Memory B cell (primary cell): ENCODE results near the gene TBL2.
"Not testable (repeated sequence)": the region's sequence is repeated elsewhere in the genome, so short reads cannot be mapped to it uniquely, and the experiment has no call there.

ENCODE experiments used
- ATAC-seq: fragments of 150-1000 bp; cut with Tn5 transposase; 2 replicates; pipeline ENCODE4 v1.10.0; 2021; ENCODE audit warnings: low read depth, mild to moderate bottlenecking, moderate library complexity
- DNase-seq, 2 donors: peaks; one replicate each; pipeline ENCODE4 v3.0.0; 2022; ENCODE audit warnings: low spot score in 2 of 2
- H3K27ac Mint-ChIP-seq: one replicate; pipeline ENCODE4 v1.8.0; 2022; ENCODE audit warnings: mild to moderate bottlenecking, moderate library complexity, mixed read lengths
- H3K27me3 Mint-ChIP-seq: one replicate; pipeline ENCODE4 v1.8.0; 2022; ENCODE audit warnings: mixed read lengths
- H3K36me3 Mint-ChIP-seq: one replicate; pipeline ENCODE4 v1.8.0; 2022; ENCODE audit warnings: mild to moderate bottlenecking, mixed read lengths
- H3K4me1 Mint-ChIP-seq: one replicate; pipeline ENCODE4 v1.8.0; 2022; ENCODE audit warnings: mixed read lengths
- H3K4me3 Mint-ChIP-seq: one replicate; pipeline ENCODE4 v1.8.0; 2022; ENCODE audit warnings: mild to moderate bottlenecking, moderate library complexity, mixed read lengths
- H3K9me3 Mint-ChIP-seq: one replicate; pipeline ENCODE4 v1.8.0; 2022; ENCODE audit warnings: mixed read lengths

The TBL2 gene

DNA sequence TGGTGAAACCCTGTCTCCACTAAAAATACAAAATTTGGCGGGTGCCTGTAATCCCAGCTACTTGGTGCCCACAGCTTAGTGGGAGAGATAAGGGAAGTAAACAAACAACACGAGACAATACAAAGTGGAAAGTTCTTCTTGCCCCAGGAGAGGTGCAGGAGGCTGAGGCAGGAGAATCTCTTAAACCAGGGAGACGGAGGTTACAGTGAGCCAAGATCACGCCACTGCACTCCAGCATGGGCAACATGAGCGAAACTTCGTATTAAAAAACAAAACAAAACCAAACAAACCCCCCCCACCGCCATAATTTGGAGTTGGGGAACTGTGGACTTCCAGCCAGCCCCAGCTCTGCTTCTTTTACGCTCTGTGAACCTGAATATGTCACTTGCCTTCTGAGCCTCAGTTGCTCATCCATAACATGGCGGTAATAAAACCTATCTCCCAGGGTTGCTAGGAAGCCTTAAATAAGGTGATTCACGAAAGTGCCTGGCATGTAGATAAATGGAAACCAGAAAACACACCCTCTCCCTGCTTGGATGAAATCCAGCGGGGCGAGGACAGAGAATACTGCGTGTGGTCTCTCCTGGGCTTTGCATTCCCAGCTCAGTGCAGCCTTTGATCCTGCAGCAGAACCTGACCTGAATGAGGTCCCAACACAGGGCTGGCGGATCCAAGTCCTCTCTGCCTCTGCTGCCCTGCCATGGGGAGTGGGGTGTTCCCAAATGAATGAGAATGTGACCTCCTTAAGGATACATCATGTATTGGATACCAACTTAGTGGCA is 35.8 kb upstream of the TBL2 start:
- H3K36me3 Mint-ChIP-seq, result no peaks in the 10 kb centered on the region
- no peak overlapping the region for H3K4me3 Mint-ChIP-seq
- no peak for ATAC-seq
- H3K27ac Mint-ChIP-seq, result no peak overlapping the region
- no peaks in the 10 kb centered on the region for H3K9me3 Mint-ChIP-seq
- DNase-seq, result no peak
- peaks cover 2% of the 10 kb centered on the region for H3K4me1 Mint-ChIP-seq
- peaks cover 20% of the 10 kb centered on the region for H3K27me3 Mint-ChIP-seq

- H3K27me3 Mint-ChIP-seq, result peaks cover 14% of the 10 kb centered on the region
- H3K36me3 Mint-ChIP-seq, result no peaks in the 10 kb centered on the region
These were observed 34.4 kb upstream of the TBL2 start for GRCh38 chr7:73612598-73613269.

DNA sequence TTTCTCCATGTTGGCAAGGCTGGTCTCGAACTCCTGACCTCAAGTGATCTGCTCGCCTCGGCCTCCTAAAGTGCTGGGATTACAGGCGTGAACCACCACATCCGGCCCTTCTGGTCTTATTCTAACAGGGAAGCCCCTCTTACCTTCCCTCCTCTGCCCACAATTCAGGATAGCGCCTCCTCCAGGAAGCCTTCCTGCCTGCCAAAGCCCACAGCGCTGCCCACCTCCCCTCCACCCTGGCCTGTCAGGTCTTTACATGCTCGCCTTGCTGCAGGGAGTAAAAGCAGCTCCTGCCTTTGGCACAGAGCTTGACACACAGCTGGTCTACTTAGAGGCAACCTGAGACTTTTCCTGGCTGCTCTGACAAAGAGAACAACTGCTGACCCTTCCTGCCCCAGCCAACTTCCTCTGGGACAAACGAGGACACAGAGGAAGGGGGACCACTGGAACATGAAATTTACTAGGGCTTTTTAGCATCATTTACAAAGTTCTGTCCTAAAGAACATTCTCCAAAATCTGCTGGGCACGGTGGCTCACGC is 32.7 kb upstream of the TBL2 start:
- no peaks in the 10 kb centered on the region for H3K36me3 Mint-ChIP-seq
- peaks cover 3% of the 10 kb centered on the region for H3K4me1 Mint-ChIP-seq
- ATAC-seq (no peak), DNase-seq (no peak)
- H3K9me3 Mint-ChIP-seq, result no peaks in the 10 kb centered on the region
- H3K27me3 Mint-ChIP-seq, result peaks cover 19% of the 10 kb centered on the region
- H3K4me3 Mint-ChIP-seq, result no peak overlapping the region
- no peak overlapping the region for H3K27ac Mint-ChIP-seq

More at GRCh38 chr7:73612598-73613269, 34.4 kb upstream of the TBL2 start:
- H3K4me3 Mint-ChIP-seq, result no peak overlapping the region
- H3K27ac Mint-ChIP-seq, result no peak overlapping the region
- ATAC-seq (no peak), DNase-seq (no peak)
- no peaks in the 10 kb centered on the region for H3K4me1 Mint-ChIP-seq
- no peaks in the 10 kb centered on the region for H3K9me3 Mint-ChIP-seq

GRCh38 chr7:73610105-73610504 is 31.7 kb upstream of the TBL2 start:
- Mint-ChIP-seq H3K27ac (no peak overlapping the region), H3K27me3 (peaks cover 19% of the 10 kb centered on the region), H3K9me3 (no peaks in the 10 kb centered on the region), H3K36me3 (no peaks in the 10 kb centered on the region), H3K4me3 (no peak overlapping the region), H3K4me1 (peaks cover 3% of the 10 kb centered on the region)
- ATAC-seq, result no peak
- no peak for DNase-seq

DNA sequence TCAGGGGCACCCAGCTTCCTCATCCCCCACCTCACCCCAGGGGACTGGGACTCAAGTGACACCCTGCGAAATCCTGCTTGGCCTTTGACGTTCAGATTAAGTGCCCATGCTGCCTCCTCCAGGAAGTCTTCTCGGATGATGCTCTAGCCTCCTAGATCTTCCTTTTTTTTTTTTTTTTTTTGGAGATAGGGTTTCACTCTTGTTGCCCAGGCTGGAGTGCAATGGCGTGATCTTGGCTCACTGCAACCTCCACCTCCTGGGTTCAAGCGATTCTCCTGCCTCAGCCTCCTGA is 29.3 kb upstream of the TBL2 start:
- not testable (repeated sequence) for H3K4me3 Mint-ChIP-seq, ATAC-seq, H3K9me3 Mint-ChIP-seq, H3K4me1 Mint-ChIP-seq, H3K27ac Mint-ChIP-seq, H3K36me3 Mint-ChIP-seq, DNase-seq
- H3K27me3 Mint-ChIP-seq, result peaks cover 21% of the 10 kb centered on the region

DNA sequence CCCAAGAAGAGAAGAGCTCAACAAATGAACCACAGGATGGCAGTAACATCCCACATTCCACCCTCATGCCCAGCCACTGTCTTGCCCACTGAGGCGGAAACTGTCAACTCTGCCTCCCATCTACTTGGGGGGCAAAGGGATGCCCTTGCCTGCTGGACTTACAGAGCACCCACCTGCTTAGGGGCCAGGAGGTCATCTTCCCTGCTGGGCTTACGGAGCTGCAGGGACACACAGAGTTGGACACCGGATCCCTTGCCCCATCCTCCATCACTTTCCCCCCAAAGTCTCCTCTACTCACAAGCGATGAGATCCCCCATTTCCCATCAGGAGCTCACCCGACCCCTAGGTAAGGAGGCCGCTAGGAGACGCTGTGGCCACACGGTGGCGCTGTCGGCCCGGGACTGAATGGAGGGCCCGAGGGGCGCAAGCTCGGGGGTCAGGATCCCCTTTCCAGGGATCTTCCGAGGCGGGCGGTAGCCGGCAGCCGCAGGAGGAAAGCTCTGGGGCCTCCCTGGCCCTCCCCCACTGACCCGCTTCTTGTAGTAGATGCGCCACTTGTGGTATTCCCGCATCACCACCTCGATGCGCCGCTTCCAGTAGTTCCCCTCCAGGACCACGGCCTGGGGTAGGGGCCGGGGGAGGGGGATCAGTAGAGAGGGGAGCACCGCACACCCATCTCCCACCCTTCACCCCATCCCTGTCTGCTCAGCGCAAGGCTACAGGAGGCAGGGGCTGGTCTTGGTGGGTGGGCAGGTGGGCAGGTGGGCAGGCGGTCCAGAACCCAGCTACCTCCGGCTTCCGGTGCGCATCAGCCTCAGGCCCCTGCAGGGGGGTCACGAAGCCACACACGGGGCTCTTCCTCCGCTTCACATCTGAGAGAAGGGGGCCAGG is 28.7 kb upstream of the TBL2 start:
- H3K27ac Mint-ChIP-seq, result no peak overlapping the region
- H3K36me3 Mint-ChIP-seq, result no peaks in the 10 kb centered on the region
- no peaks in the 10 kb centered on the region for H3K9me3 Mint-ChIP-seq
- DNase-seq, result peak; percentile 64 to 76
- peaks cover 7% of the 10 kb centered on the region for H3K4me1 Mint-ChIP-seq
- peaks cover 20% of the 10 kb centered on the region for H3K27me3 Mint-ChIP-seq
- H3K4me3 Mint-ChIP-seq, result no peak overlapping the region
- ATAC-seq, result peak; percentile 79

- H3K27ac Mint-ChIP-seq, result no peak overlapping the region
- no peak for ATAC-seq
- peaks cover 7% of the 10 kb centered on the region for H3K4me1 Mint-ChIP-seq
- H3K27me3 Mint-ChIP-seq, result peaks cover 18% of the 10 kb centered on the region
- no peak for DNase-seq
- H3K4me3 Mint-ChIP-seq, result no peak overlapping the region
- no peaks in the 10 kb centered on the region for H3K36me3 Mint-ChIP-seq
- no peaks in the 10 kb centered on the region for H3K9me3 Mint-ChIP-seq
These were observed 27.3 kb upstream of the TBL2 start for GRCh38 chr7:73605601-73606220.

DNA sequence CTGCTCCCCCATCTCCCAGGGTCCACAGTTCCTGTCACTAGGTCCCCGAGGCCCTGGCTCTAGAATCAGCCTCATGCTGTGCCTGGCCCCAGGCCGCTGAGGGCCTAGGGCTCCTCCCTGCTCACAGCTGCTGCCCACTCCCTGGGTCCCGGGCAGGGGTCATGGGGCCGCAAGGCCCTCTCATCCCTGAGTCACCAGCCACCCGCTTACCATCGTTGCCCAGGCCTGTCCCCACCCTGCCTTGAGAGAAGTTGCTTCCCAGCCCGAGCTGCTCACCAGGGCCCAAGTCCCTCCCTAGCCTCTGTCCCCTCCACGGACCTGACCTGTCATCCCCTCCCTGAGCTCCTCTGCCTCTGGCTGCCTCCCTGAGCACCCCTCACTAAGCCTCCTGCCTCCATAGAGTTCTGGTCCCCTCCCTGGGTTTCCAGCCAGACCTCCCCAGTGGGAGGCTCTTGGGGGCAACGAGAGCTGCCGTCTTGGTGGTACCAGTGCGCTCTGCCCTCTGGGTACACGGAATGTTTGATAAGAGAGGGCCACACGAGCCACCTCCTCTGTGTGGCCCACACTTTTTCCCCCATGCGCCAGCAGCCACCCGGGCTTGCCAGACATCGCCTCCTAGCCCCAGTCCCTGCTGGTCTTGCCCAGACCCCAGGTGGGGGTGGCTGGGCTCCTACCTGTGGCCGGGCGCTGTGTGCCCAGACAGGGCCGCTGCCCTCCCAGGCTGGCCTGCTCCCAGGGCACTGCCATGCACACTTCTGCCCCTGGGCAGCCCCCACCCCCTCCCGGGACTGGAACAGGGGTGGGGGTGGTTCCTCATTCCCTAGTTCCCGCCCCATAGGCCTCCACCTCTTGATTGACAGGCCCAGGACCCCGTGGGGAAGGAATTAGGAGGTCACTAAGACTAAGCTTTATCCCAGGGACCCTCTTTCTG is 24.6 kb upstream of the TBL2 start:
- Mint-ChIP-seq H3K27ac (no peak overlapping the region), H3K4me1 (peaks cover 7% of the 10 kb centered on the region), H3K4me3 (no peak overlapping the region), H3K9me3 (no peaks in the 10 kb centered on the region), H3K36me3 (no peaks in the 10 kb centered on the region), H3K27me3 (peaks cover 23% of the 10 kb centered on the region)
- ATAC-seq (no peak), DNase-seq (no peak)

DNA sequence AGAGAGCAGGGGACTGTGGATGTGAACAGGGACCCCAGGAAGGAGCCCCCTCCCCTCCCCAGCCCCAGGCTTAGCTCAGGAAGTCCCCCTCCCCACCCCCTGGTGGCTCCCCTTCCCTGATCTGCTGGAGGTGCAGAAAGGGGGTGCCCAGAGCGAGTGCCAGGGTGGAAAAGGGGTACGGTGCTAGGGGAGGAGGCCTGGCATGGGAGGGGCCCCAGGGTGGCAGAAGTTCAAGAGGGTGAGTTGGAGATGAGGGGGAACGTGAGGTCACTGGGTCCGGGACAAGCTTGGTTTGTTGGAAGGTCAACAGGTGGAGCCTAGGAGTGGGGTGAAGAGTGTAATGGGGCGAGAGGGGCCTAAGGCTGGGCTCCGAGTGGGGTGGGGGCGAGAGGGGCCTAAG is 21.5 kb upstream of the TBL2 start:
- Mint-ChIP-seq H3K36me3 (no peaks in the 10 kb centered on the region), H3K4me1 (peaks cover 4% of the 10 kb centered on the region), H3K9me3 (no peaks in the 10 kb centered on the region), H3K27ac (no peak overlapping the region), H3K4me3 (no peak overlapping the region), H3K27me3 (peaks cover 22% of the 10 kb centered on the region)
- no peak for DNase-seq
- ATAC-seq, result no peak

DNA sequence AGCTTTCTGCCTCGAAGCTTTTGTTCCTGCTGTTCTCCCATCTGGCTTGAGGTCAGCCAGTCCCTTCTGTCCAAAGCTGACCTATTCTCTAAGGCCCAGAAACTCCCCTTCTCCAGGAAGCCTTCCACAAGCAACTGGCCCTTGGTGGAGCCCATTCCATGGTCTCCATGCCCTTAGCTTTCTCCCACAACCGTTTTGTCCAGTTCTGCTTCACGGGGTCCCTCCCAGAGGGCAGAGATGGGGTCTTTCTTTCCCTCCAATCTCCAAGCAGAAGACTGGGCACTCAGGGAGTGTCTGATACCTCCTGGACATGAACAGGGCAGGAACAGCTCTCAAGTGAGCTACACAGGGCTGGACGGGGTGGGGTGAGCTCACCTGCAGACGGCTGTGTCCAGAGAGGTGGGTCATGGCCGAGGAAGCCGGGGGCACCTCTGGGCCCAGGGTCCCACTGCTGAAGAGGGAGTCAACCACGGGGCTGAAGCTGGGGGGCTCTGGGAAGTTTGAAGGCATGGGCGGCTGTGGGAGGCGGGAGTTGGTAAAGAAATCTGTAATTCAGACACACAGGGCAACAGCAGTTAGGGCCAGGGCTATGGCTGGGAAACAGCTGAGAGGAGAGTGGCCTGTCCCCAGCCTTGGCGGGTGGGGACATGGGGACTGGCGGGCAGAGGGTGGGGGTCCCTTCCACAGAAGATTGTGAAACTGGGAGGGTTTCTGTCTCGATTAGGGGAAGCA is 20.9 kb upstream of the TBL2 start:
- Mint-ChIP-seq H3K36me3 (no peaks in the 10 kb centered on the region), H3K27me3 (peaks cover 22% of the 10 kb centered on the region)
- no peak for ATAC-seq

DNA sequence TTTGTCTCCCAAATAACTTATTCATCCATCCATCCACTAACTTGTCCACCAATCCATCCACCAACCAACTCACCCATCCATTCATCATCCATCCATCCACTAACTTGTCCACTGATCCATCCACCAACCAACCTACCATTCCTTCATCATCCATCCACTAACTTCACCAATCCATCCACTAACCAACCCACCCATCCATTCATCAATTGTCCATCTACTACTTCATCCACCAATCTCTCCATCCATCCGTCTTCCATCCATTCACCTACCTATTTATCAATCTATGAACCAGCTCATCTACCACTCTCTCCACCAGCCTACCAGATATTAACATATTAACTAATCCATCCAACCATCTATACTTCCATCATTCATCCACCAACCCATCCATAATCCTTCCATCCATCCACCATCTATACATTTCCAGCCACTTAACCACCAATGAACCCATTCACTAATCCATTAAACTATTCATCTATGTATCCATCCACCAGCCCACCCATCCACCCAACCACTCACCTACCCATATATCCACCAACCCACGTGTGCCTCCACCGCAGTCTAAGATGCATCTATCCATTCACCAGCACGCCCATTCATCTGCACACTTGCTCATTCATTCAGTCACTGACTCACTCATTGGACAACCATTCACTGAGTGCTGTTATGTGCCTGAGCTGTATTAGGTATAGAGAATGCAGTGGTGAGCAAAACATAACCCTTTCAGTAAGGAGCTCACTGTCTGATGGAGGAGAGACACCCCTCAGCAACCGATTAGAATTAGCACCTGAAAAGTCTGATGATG is 19.8 kb upstream of the TBL2 start:
- H3K9me3 Mint-ChIP-seq, result no peaks in the 10 kb centered on the region
- H3K27ac Mint-ChIP-seq, result no peak overlapping the region
- no peak overlapping the region for H3K4me3 Mint-ChIP-seq
- peaks cover 4% of the 10 kb centered on the region for H3K4me1 Mint-ChIP-seq
- H3K27me3 Mint-ChIP-seq, result peaks cover 20% of the 10 kb centered on the region
- ATAC-seq (no peak), DNase-seq (no peak)
- H3K36me3 Mint-ChIP-seq, result no peaks in the 10 kb centered on the region

More for the DNA sequence above, 20.9 kb upstream of the TBL2 start:
- Mint-ChIP-seq H3K27ac (no peak overlapping the region), H3K4me1 (peaks cover 4% of the 10 kb centered on the region), H3K9me3 (no peaks in the 10 kb centered on the region), H3K4me3 (no peak overlapping the region)
- no peak for DNase-seq
